NCI-H510A treated with DMSO at 0.1 percent for 48 hours (cell line): ENCODE results near the gene PLA2R1.
A peak's percentile ranks its signal among the peaks of the same experiment; 100 is the strongest.
"Not testable (repeated sequence)": the region's sequence is repeated elsewhere in the genome, so short reads cannot be mapped to it uniquely, and the experiment has no call there.

ENCODE experiments used
- DNase-seq: peaks from one replicate; lab custom pipeline; 2025; lab: John Stamatoyannopoulos, UW

Gene PLA2R1

DNA sequence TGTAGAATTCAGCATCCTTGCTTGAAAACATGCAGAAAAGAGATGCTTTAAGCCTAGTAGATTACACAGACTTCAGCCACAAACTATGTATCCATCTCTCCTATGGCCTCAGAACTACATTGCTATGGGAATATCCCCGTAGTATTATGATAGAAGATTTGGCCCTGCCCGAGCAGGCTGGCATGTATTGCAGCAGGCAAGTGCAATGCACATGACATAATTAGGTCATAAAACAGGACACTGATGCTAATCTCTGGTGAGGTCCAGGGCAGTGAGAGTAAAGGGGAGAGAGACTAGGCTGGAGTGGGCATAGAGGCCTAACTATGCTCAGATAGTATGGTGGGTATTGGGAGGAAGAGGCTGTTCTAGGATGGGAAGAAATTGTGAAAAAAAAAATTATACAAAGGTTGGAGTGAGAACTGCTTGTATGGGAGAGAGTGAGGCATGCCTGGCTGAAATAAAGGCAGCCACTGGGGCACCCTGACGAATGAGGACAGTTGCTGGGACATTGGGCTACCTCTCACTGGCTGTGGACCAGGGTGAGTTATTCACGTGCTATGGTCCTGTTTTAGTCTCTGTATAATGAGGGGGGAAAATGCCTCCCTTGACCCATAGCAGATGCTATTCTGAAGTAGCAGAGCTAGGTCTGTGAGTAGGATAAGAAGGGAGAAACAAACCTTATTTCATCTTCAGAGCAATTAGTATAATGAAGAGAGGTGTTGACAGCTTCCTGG is 1.6 kb upstream of the PLA2R1 start:
- DNase-seq: no peak

DNA sequence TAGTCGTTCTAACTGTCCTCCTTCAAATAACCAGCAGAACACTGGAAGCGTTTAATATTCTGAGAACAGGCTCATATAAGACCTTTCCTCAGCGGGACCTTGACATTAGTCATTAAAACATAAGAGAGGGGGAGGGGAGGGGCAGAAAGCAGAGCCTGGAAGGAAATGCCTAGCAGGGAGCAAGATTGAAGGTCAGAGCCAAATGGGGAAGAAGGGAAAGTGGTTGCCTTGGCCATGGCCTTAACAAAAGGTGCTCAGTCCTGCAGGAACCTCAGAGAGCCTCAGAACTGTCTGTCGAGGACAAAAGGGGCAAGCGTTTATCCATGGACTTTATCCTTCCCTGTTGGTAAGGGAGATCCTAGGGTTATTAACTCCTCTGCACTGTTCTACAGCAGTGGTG is 856 bp upstream of the PLA2R1 start:
- no peak for DNase-seq

DNA sequence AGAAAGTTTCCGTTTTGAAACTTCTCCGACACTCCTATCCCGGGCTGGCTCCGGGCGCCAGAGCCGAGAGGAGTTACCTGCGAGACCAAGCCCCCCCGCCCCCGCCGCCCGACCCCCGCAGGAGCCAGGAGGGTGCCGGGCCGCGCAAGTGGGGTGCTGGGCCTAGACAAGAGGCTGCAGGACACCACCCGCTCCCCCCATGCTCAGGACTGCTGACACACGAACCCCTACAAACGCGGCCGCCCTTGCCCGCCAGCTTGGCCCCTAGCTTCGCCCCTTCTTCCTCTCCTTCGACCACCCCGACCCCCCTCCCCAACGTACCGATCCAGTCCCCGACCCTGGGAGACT is 497 bp downstream of the PLA2R1 start:
- DNase-seq: no peak

DNA sequence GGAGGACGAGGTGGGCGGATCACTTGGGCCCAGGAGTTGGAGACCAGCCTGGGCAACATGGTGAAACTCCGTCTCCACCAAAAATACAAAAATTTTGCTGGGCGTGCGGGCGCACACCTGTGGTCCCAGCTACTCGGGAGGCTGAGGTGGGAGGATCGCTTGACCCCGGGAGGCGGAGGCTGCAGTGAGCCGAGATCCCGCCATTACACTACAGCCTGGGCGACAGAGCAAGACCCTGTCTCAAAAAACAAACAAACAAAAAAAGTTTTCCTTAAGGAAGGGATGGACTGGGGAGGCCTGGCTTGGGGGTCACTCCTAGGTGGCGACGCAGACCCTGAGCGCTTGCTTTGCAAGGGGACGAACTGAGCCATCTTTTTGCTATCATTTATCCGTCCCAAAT is 882 bp downstream of the PLA2R1 start:
- DNase-seq: no peak

DNA sequence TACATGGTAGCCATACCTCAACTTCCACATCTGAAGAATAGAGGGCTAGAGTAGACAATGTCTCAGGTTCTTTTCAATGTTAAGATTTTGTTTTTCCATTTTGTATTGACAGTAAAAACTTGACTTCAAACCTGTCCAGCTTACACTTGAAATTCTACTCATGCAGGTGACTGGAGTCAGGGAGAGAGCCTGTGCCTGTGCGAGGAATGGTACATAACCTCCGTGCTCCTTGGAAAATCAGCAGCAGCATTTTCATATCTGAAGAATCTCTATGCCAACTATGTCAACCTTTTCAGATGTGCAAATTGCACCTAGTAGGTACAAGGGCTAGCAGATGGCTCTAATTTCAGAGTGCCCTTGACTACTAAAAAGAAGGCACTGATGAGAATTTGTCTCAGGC is 2.1 kb downstream of the PLA2R1 start:
- DNase-seq: no peak

DNA sequence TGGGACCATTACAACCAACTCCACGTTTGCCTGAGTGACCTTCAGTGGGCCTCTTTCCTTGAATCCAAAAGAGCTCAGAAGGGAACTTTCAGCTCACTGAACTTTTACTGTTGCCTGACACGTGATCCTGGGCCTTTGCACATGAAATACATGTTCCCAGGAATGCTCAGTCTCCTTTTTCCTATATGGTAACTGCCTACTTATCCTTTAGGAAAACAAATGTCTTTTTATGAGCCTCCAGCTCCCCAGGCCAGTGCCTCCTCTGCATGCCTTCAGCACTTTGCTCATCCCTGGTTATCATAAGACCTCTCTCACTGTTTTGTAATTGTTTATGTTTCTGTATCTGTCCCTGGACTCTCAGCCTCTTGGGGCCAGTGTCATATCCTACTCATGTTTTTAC is 5.1 kb downstream of the PLA2R1 start:
- DNase-seq: no peak

DNA sequence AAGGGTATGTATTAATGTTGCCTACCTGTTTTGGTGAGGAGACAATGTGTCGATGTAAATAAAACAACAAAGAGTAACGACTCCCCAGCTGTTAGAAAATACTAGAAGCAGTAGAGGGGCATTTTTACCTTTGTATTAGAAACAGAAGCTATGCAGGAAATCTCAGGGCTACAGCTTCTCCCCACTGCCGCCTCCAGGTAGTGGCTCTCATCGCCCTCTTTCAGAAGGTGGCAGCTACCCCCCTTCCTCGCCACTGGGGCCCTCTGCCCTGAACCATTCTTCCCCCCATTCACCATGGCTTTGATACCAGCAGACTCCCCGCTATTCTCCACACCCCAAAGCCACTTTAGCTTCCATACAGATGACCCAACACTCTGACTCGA is 6.7 kb downstream of the PLA2R1 start:
- no peak for DNase-seq

DNA sequence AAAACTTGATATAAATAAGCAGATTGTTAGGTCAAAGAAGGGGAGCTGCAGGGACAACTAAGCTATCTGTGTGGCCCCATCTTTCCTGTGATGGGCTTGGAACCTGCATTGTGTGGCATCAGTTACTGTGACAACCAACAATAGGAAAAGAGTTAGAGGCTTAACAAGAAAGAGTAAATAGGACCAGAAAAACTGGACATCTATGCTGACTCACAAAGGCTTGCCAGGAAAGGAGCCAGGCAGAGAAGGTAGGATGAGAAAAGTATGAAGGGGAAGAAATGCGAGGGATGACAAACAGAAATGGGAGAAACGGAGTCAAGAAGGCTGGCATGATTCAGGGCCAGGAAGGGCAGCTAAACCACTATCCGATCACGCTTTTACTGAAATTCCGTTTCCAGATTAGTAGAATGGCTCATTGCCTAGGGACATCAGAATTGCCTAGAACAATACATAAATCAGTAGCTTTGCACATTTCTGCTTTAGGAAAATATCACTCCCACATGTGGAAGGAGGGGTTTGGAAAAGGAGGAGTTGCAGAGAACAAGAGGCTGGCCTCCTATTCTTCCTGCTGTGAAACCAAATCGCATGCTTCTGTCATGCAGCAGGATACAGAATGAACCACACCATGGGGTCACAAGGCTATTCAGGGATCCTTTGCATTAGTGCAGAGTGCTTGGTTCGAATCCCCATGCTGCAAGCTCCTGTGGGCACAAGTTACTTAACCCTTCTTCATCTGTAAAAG is 7.3 kb downstream of the PLA2R1 start:
- no peak for DNase-seq

DNA sequence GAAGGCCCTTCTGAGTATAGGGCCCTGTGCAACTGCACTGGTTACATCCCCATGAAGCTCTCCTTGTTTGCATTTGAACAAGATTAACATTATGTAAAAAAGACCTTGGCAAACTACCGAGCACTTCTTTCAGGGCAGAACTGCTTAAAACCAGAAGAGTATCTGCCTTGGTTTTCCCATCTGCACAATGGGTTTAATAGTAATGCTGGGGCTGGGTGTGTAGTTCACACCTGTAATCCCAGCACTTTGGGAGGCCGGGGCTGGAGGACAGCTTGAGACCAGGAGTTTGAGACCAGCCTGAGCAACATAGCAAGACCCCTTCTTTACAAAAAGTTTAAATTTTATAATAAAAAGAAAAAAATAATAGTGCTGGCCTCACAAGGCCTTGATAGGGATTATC is 8.5 kb downstream of the PLA2R1 start:
- DNase-seq: no peak

DNA sequence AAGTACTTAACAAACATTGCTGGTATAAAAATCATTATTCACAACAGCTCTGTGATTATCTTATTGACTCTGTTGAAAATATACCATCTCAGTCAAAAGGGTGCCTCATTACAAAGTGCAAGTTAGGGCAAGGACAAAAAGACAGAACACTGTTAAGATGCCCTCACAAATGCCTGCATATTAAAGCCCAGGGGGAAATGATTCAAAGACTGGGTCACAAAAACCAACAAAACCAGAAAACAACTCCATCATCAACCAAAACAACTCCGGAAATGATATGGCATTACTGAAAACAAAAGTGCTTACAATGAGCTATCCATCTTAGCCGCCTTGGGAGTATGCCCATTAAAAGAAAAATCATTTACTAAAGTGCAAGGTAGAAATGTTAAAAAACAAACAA is 9.9 kb downstream of the PLA2R1 start:
- no peak for DNase-seq

DNA sequence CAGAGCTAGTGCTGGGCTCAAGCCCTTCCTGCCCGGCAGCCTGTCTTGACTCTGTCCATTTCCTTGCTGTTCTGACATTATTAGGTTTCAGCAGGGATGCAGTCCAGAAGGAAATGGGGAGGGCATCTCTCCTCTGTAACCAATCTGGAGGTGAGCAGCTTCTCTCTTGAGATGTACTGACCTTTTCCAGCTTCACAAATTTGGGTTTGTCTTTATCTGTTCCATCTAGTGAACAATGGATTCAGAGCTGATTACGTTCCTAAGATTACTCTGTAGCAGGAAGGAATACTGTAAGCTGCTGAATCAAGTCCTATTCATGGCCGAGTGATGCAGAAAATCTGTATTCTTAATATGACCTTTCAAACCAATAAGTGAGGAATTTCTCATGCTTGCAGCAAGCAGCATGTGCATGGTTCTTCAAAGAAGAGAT is 11.0 kb downstream of the PLA2R1 start:
- DNase-seq: no peak

DNA sequence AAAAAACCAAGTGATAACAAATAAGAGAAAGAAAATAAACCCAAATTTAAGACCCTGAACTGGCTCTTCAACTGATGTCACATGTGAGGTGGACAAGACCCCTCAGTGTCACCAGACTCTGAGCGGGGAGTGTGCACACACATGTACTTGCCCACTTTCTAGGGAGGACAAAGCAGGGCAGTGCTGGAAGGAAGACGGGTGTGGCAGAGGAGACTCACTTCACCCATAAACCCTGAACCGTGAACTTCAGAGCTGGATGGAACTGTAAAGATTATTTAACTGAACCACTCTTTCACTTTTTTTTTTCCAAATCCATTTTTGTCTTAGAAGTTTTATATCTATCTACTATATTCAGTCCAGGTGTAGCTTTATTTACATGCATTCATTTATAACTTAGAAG is 12.3 kb downstream of the PLA2R1 start:
- DNase-seq: no peak

DNA sequence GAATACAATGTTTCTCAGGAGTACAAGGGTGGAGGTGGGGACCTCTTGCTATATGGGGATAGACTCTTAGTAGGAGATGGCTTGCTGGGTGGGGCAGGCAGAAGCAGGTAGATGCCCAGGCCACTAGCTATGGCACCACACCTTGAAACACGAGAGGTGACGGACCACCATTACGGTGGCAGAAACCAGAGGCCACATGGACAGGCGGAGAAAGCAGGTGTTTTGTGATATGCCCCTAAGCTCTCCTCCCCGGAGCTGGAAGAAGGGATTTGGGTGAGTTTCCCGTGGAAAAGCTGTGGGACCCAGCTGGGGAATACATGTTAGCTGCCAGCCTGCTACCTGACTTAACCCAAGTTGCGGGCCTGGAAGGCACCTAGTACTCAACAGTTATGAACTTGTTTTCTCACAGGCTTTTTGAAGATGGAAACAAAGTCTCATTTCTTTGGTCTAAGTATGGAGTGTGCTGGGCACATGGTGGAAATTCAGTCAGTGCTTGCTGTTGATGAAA is 16.7 kb downstream of the PLA2R1 start:
- no peak for DNase-seq

DNA sequence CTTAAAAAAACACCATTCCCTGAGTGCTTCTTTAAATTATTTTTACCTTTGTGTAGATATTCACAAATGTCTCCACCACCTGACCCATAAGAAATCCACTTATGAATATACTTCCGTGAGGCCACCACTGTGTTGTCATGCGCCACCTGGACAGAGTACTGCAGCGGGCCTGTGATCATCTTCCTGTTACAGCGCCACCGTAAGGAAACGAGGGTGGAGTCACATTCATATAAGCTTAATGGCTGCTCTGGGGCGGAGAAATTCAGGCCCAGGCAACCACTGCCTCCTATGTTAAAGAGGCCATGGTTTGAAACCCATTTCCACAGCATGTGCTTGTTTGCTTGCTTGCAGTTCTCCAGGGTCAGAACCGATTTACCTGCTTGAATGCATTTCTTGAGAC is 17.7 kb downstream of the PLA2R1 start:
- no peak for DNase-seq

DNA sequence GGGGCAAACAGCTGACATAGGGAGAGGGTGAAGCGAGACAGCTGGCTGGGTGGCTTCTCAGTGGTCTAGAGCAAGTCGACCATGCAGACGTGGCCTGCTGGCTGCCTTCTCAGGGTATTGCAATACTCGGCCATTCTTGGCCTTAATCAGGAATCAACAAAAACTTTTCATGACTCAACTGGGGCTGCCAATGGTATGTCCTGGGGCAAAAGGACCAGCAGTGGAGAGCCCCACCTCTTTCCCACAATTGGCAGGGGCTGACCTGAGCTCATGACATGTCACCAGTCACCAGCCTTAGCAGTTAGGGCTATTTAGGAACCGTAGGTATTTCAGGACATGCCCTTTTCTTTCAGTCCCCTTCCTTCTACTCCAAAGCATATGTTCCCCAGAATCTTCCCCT is 19.1 kb downstream of the PLA2R1 start:
- no peak for DNase-seq

DNA sequence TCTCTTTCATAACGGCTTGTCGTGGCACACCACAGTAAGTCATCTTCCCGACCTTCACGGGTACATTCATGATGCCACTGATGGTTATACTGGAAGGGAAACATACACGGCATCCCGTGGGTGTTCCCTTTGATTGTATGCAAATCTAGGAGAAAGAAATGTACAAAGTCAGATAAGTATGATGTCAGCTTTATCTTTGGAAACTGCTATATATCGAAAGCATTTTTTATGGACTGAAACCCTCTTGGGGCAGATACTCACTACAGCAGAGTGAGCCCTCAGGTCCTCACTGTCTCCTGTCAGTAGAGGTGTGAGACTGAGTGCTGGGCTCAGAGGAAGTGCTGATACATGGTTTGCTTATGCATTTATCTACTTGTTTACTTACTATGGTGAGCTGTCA is 20.4 kb downstream of the PLA2R1 start:
- DNase-seq: no peak

DNA sequence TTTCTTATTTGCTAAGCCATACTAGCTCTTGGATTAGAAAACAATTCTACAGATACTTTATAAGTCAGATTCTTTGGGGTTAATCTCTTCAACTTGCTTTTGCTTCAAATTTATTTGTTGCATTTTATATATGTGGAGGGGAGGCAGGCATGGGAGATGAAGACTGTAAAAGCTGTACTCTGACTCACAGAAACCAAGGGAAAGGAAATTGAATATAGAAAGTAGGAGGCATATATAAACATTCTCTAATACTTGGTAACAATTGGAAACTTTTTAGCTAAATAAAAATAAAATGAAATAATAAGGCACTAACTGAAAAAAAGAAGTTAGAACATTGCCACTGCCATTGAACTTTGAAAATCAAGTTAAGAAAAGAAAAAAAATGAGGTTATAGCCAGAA is 21.3 kb downstream of the PLA2R1 start:
- no peak for DNase-seq

DNA sequence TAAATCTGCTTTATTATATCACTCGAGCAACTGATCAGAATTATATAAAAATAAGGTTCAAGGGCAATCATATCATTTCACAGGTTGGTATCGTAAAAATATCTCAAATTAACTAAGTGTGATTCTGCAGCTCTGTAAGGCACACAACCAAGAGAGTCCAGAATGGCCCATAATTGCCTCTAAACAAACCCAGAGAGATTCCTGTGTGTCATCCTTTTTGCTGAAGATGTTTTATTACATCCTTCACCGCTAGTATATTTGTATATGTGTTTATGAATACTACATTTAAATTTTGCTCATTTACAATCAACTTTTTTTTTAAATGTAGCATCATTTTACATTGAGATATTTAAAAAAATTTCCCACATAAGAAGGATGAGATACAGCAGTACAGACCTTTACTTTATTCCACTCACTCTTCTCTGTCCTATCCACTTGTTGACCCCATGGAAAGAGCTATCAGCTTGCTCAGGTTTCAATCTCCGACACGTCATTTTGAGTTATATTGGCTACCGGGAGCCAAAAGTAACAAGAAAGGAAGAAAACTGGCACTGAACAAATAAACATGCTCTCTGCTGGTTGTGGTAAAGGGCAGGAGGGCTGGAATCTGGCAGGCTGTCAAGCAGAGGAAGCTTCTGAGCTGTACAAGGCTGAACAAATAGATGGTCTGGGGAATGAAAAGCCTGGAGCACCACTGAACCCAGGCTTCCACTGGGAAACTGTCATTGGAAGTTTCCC is 23.1 kb downstream of the PLA2R1 start:
- DNase-seq: peak; percentile 3

DNA sequence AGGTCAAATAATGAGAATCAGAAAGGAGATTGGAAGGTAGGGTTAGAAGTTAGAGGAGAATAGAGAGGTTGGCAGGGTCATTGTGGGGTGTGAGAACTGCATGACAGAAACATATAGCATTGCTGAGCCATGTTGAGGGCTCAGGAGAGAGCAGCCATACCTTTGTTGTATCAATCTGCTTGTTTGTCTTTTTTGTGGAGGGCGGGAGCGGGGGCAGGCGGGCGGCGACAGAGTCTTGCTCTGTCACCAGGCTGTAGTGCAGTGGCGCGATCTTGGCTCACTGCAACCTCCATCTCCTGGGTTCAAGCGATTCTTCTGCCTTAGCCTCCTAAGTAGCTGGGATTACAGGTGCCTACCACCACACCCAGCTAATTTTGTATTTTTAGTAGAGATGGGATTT is 23.8 kb downstream of the PLA2R1 start:
- DNase-seq: not testable (repeated sequence)

DNA sequence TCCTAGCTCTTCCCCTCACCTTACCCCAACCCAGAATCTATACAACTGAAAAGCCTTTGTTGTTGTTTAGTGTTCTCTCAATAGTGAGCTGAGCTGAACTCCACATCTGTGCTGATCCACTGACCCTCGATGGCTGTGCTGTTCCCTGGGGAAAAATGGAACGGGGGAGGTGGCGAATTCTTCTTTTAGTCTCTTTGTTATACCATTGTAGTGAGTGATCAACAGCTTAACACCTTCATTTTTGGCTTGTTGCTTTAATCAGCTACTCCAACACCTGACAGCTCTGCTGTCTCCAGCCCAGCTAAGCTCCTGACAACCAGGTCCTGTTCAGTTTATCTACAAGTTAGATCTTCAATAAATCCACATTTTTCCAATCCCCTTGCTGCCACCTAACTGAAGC is 25.7 kb downstream of the PLA2R1 start:
- DNase-seq: no peak

DNA sequence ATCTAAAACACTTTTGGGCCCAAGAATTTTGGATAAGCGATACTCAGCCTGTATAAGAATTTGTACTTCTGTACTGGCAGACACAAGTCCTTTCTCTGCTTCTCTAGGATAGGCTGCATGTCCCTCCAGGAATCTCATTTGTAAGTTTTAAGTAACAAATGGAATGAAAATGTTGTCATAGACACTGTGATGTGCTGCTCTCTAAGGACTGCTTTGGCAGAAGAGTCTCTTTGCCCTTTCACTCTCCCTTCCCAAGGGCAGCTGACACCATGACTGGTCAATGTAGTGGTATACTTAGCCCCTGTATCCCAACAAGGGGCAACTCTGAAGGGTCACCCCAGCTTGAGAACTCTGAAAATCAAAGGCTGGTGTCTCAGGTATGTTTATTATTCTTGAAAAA is 27.3 kb downstream of the PLA2R1 start:
- no peak for DNase-seq

DNA sequence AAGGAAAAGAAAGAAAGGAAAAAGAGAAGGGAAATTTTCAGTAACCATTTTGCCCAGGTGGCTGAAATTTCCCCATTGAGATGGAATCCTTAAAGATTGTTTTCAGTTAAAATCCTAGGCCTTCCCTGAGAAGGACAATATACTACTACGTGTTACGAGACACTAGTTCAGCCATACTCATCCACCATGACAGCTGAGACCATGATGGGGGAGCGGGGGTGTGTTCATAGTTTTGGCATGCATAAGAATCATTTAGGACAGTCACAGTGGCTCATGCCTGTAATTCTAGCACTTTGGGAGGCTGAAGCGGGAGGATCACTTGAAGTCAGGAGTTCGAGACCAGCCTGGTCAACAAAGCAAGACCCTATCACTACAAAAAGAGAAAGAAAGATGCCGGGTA is 28.0 kb downstream of the PLA2R1 start:
- no peak for DNase-seq

DNA sequence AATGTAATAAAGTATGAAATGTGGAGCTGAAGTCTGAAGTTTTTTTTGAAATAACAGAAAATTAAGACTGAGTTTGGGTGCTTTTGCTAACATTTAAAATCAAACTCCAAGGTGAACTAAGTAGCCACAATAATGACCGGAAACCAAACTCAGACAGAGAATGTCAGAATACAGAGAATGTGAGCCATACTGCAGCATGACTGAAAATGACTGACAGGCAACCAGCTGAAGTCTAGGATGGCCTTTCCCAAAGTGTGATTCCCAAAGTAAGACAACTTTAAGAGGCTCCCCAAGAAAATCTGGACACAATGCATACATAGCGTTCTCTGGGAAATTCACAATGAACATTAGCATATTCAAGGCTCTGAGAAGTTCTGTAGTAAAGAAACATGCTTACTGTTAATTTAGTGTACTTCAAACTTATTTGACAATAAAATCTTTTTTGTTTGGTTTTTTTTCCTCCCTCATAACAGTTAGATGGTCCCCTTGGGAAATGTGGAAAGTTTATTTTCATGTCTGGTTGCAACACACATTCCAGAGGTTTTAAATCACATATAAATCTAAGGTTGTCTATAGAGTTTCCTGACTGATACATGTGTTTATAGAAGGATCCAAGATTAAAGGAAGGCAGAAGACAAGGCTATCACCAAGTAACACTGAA is 28.6 kb downstream of the PLA2R1 start:
- DNase-seq: no peak
